GM12878 (cell line): ENCODE data around the gene PANK1.

Experiments
- BCL3 ChIP-seq: IDR thresholded peaks from 2 replicates; pipeline ENCODE4 v1.6.1; 2011; ENCODE audit warnings: borderline replicate concordance, low read depth, mild to moderate bottlenecking, moderate library complexity, low read length; ENCODE audit not compliant: insufficient read depth, poor library complexity, severe bottlenecking
- CTCF ChIP-seq, 3 experiments: IDR thresholded peaks in 2 of 3; conservative IDR thresholded peaks in 1 of 3; 2 replicates each; pipeline ENCODE4 v1.5.1; 2011; ENCODE audit warnings: low read depth in 3 of 3, low read length in 3 of 3, mild to moderate bottlenecking in 3 of 3, control low read depth in 2 of 3, moderate library complexity in 2 of 3, inconsistent platforms in 1 of 3, mixed read lengths in 1 of 3; ENCODE audit not compliant: control insufficient read depth in 2 of 3, insufficient read depth in 1 of 3; ENCODE audit errors: extremely low read depth in 1 of 3
- WRNIP1 ChIP-seq: IDR thresholded peaks from 2 replicates; pipeline ENCODE4 v1.6.1; 2011; ENCODE audit warnings: low read depth, low read length, improper control_type of control experiment, borderline replicate concordance

DNA sequence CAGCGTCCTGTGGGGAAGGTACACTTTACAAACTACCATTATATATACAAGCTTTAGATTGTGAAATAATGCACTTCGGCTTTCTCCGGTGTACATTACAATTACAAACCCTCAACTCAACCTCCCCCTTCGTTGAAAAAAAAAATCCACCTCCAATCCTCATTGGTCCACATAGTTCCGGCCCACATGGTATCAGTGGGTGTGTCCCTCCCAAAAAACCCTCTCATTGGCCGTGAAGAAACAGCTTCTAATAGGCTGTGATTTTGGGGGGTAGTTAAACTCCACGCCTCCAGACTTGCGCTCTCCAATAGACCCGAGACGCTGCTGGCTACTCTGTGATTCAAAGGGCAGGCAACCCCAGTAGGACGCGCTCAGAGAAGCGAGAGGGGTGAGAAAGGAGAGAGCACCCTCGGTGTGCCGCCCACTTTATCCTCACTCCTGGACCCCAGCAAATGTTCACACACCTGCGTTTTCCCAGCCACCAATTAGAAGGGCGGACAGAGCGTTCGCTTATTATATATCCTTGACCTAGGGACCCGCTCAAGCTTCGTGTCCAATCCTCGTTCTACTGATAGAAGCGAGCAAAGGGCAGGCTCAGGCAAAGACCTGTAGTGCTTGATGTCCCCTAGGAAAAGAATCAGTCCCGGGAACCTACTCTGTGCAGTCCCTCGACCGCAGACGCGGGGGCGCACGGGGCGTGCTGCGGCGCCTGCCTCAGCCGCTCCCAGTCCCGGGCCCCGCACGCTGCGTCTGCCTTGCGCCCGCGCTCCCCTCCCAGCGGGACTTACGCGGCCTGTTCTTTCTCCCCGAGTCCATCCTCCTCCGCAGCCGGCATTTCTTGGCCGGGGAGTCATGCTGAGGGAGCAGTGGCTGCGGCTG, 991 bp downstream of the PANK1 start:
- TF ChIP-seq CTCF (IDR thresholded peaks at IDR 0.05 in 2 of 3, conservative IDR thresholded peaks at IDR 0.05 in 1 of 3; ENCODE audit: control insufficient read depth in 2 of 3, extremely low read depth in 1 of 3, insufficient read depth in 1 of 3, low read depth in 3 of 3, low read length in 3 of 3) (no peak), WRNIP1 (no peak), BCL3 (no peak)
